HG03354 (cell line): ENCODE data around the gene SERPINE3.

Experiments
- ATAC-seq: cut with Tn5 transposase; IDR thresholded peaks from one replicate; pipeline ENCODE4 v1.9.1; 2021; ENCODE audit warnings: mild to moderate bottlenecking; ENCODE audit not compliant: unreplicated experiment, poor library complexity, severe bottlenecking

SERPINE3 gene

GRCh38 chr13:51357928-51358595, 18.6 kb downstream of the SERPINE3 start:
- ATAC-seq, result no peak

GRCh38 chr13:51359352-51359751, 19.9 kb downstream of the SERPINE3 start:
- ATAC-seq, result no peak

GRCh38 chr13:51360489-51360888, 21.0 kb downstream of the SERPINE3 start:
- no peak for ATAC-seq

- ATAC-seq, result no peak
Observed at GRCh38 chr13:51361106-51361505, 21.6 kb downstream of the SERPINE3 start.

GRCh38 chr13:51363625-51364024, 24.1 kb downstream of the SERPINE3 start:
- ATAC-seq, result no peak

GRCh38 chr13:51364404-51365008, 25.0 kb downstream of the SERPINE3 start:
- no peak for ATAC-seq

GRCh38 chr13:51370116-51370515, 30.6 kb downstream of the SERPINE3 start:
- no peak for ATAC-seq

GRCh38 chr13:51370811-51371210, 31.3 kb downstream of the SERPINE3 start:
- ATAC-seq, result no peak

GRCh38 chr13:51371768-51372399, 32.4 kb downstream of the SERPINE3 start:
- ATAC-seq, result no peak

GRCh38 chr13:51373451-51373850, 34.0 kb downstream of the SERPINE3 start:
- no peak for ATAC-seq

GRCh38 chr13:51380269-51380668, 40.8 kb downstream of the SERPINE3 start:
- no peak for ATAC-seq

- no peak for ATAC-seq
Observed at GRCh38 chr13:51385114-51385513, 45.6 kb downstream of the SERPINE3 start.

- no peak for ATAC-seq
Observed at GRCh38 chr13:51394724-51395123, 55.2 kb downstream of the SERPINE3 start.

GRCh38 chr13:51396352-51396751, 56.9 kb downstream of the SERPINE3 start:
- peak; percentile 79 for ATAC-seq

GRCh38 chr13:51397262-51397941, 57.9 kb downstream of the SERPINE3 start:
- no peak for ATAC-seq

- no peak for ATAC-seq
Observed at GRCh38 chr13:51405176-51405575, 65.7 kb downstream of the SERPINE3 start.

- ATAC-seq, result no peak
Observed at GRCh38 chr13:51412431-51412830, 72.9 kb downstream of the SERPINE3 start.
